Natural killer cell treated with Interleukin-12 subunit alpha and Interleukin-12 subunit beta and Interleukin-15 and Interleukin-18, amount 100 ng/mL, for 72 hours (primary cell): ENCODE measurements around the gene PRICKLE3. TPM values are rescaled to one million over a fixed set of nuclear protein-coding genes. Genes with fewer than 3 reads are reported as not detected.

Experiments used
- ATAC-seq, 2 donors: fragments of 150-1000 bp; cut with Tn5 transposase in 1 of 2; sonication (Bioruptor Pico), chemical (Tn5 transposase) in 1 of 2; 2 replicates each; pipeline ENCODE4 v1.10.0; 2021
- DNase-seq: peaks from one replicate; pipeline ENCODE4 v3.0.0; 2022; ENCODE audit warnings: low spot score
- H3K27ac Mint-ChIP-seq, 2 donors: 1 replicate in 1 of 2; 2 replicates in 1 of 2; pipeline ENCODE4 v1.8.0; 2022; ENCODE audit warnings: mixed read lengths in 2 of 2, mild to moderate bottlenecking in 1 of 2, moderate library complexity in 1 of 2
- H3K27me3 Mint-ChIP-seq, 2 donors: 1 replicate in 1 of 2; 2 replicates in 1 of 2; pipeline ENCODE4 v1.8.0; 2022; ENCODE audit warnings: mixed read lengths in 2 of 2
- H3K36me3 Mint-ChIP-seq: one replicate; pipeline ENCODE4 v1.8.0; 2022; ENCODE audit warnings: mixed read lengths
- H3K4me1 Mint-ChIP-seq, 2 donors: 1 replicate in 1 of 2; 2 replicates in 1 of 2; pipeline ENCODE4 v1.8.0; 2022; ENCODE audit warnings: low read depth in 2 of 2, mixed read lengths in 2 of 2, mild to moderate bottlenecking in 1 of 2
- H3K4me3 Mint-ChIP-seq: one replicate; pipeline ENCODE4 v1.8.0; 2022; ENCODE audit warnings: mixed read lengths
- H3K9me3 Mint-ChIP-seq: 2 replicates; pipeline ENCODE4 v1.8.0; 2022; ENCODE audit warnings: mixed read lengths
- total RNA-seq, 2 donors: library from RNA; stranded (reverse); gene quantifications; one replicate each; pipeline ENCODE4 v1.2.3, GENCODE V29; 2022

PRICKLE3 gene
- total RNA-seq, 2 donors from 2014 or later = 13.1 to 16.0 TPM

DNA sequence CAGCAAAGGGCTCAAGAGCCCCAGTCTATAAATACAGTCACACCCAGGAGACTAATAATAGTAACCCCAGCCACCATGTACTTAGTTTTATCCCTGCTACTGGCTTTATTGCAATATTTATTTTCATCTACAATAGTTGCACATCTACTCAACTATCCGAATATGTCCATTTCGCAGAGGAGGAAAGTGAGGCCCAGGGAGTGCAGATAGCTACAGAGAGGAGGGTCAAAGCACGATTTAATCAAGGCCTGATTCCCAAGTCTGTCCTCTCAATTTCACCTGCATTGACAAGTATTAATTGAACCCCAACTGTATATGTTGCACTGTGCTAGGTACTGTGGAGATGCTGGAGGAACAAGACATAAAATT, 18.4 kb downstream of the PRICKLE3 start:
- DNase-seq = no peak
- Mint-ChIP-seq H3K9me3 (no peaks in the 10 kb centered on the region), H3K27ac (peak overlapping the region; percentile 92 to 95), H3K4me3 (peak overlapping the region; percentile 94), H3K4me1 (peaks cover 29 to 31% of the 10 kb centered on the region in 2 donors), H3K36me3 (no peaks in the 10 kb centered on the region), H3K27me3 (no peaks in the 10 kb centered on the region)
- no peak for ATAC-seq

GRCh38 chrX:49166914-49167739, 19.0 kb downstream of the PRICKLE3 start:
- Mint-ChIP-seq H3K4me1 (peaks cover 27 to 31% of the 10 kb centered on the region in 2 donors), H3K27me3 (no peaks in the 10 kb centered on the region), H3K4me3 (peak overlapping the region; percentile 94), H3K36me3 (no peaks in the 10 kb centered on the region), H3K9me3 (no peaks in the 10 kb centered on the region), H3K27ac (peak overlapping the region; percentile 92 to 95)
- peak; percentile 56 to 62 for ATAC-seq
- DNase-seq = peak; percentile 83

- peak; percentile 69 for DNase-seq
- H3K27me3 Mint-ChIP-seq = no peaks in the 10 kb centered on the region
- ATAC-seq = peak; percentile 67 to 70
Measured at GRCh38 chrX:49165901-49166881, 20.0 kb downstream of the PRICKLE3 start.

GRCh38 chrX:49164589-49165360, 21.4 kb downstream of the PRICKLE3 start:
- Mint-ChIP-seq H3K36me3 (no peaks in the 10 kb centered on the region), H3K27me3 (no peaks in the 10 kb centered on the region), H3K27ac (peak overlapping the region; percentile 17 to 87), H3K4me3 (peak overlapping the region; percentile 85), H3K4me1 (peaks cover 27 to 31% of the 10 kb centered on the region in 2 donors), H3K9me3 (no peaks in the 10 kb centered on the region)
- ATAC-seq (no peak), DNase-seq (no peak)

More at GRCh38 chrX:49165901-49166881, 20.0 kb downstream of the PRICKLE3 start:
- peak overlapping the region; percentile 92 to 95 for H3K27ac Mint-ChIP-seq
- H3K4me3 Mint-ChIP-seq = peak overlapping the region; percentile 94
- no peaks in the 10 kb centered on the region for H3K36me3 Mint-ChIP-seq
- H3K9me3 Mint-ChIP-seq = no peaks in the 10 kb centered on the region
- H3K4me1 Mint-ChIP-seq = peaks cover 27 to 31% of the 10 kb centered on the region in 2 donors

DNA sequence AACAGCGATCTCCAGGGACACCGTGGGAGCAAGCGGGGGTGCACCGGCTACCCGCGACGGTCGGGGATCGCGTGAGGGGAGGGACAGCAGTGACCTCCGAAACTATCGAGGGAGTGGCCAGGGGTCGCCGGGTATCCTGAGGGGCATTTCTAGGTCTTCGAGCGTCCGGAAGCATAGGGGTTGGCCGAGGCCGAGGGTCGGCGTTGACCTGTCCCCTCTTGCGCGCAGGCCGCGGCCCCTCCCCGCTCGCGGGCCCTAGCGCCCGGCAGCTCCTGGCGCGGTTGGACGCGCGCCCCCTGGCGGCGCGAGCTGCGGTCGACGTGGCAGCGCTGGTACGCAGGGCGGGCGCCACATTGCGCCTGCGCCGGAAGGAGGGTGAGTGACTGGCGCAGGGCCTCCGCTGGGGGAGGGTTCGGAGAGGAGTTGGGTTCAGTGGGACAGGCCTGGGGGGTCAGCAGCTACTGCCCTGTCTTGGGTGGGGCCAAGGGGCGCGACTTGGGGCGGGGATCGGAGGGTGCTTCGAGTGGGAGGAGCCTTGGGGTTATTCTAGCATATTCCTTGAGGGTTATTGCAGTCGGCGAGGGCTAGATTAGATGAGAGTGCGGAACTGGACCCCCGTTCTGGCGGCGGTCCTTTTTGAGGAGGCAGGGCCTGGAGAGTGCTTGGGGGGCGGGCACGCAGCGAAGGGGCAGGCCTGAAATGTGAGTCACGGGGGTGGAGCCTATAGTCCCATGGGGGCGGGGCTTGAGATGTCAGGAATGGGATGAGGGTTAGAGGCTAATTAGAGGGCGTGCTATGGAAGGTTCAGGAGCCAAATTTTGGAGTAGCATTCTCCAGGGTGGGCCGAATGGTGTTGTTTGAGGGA, 22.4 kb downstream of the PRICKLE3 start:
- Mint-ChIP-seq H3K27ac (peak overlapping the region; percentile 38 to 87), H3K36me3 (no peaks in the 10 kb centered on the region), H3K27me3 (no peaks in the 10 kb centered on the region), H3K4me3 (peak overlapping the region; percentile 85), H3K4me1 (peaks cover 27 to 31% of the 10 kb centered on the region in 2 donors), H3K9me3 (no peaks in the 10 kb centered on the region)
- peak; percentile 88 for DNase-seq
- peak; percentile 80 to 87 for ATAC-seq

- no peak for DNase-seq
- H3K4me1 Mint-ChIP-seq = peaks cover 24 to 27% of the 10 kb centered on the region in 2 donors
- H3K36me3 Mint-ChIP-seq = no peaks in the 10 kb centered on the region
- peak within 1 kb of the TSS; percentile 85 for H3K4me3 Mint-ChIP-seq
- ATAC-seq = no peak
- no peaks in the 10 kb centered on the region for H3K27me3 Mint-ChIP-seq
- H3K9me3 Mint-ChIP-seq = no peaks in the 10 kb centered on the region
- H3K27ac Mint-ChIP-seq = peak within 1 kb of the TSS; percentile 38 to 87
Measured at GRCh38 chrX:49162620-49163019, 23.6 kb downstream of the PRICKLE3 start, which contains the start of gene MAGIX. MAGIX (plus strand) TSS chrX:49162758; CDS start chrX:49162890, 132 bp downstream.

DNA sequence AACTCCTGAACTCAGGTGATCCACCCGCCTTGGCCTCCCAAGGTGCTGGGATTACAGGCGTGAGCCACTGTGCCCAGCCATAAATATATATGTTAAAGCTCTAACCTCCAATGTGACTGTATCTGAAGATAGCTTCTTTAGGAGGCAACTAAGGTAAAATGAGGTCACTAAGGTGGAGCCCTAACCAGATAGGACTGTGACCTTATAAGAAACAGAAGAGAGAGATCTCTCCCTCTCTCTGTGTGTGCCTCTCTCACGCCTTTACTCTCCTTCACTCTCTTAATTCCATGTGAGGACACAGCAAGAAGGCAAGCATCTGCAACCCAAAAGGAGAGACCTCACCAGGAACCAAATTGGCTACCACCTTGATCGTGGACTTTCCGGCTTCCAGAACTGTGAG, 24.5 kb downstream of the PRICKLE3 start:
- H3K27ac Mint-ChIP-seq = no peak overlapping the region
- H3K36me3 Mint-ChIP-seq = no peaks in the 10 kb centered on the region
- DNase-seq (no peak), ATAC-seq (no peak)
- H3K4me1 Mint-ChIP-seq = peaks cover 16 to 18% of the 10 kb centered on the region in 2 donors
- H3K4me3 Mint-ChIP-seq = no peak overlapping the region
- H3K9me3 Mint-ChIP-seq = no peaks in the 10 kb centered on the region
- H3K27me3 Mint-ChIP-seq = no peaks in the 10 kb centered on the region

DNA sequence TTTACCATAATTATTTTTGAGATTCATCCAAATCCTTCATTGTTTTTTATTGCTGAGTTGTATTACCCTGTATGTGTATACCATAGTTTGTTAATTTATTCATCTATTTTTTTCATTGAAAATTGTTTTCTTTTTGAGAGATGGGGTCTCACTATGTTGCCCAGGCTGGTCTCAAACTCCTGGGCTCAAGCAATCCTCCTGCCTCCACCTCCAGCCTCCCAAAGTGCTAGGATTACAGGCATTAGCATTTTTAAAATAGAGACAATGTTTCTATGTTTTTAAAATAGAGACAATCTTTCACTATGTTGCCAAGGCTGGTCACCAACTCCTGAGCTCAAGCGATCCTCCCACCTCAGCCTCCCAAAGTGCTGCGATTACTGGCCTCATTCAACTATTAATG, 25.3 kb downstream of the PRICKLE3 start:
- ATAC-seq (no peak), DNase-seq (no peak)
- peaks cover 17 to 22% of the 10 kb centered on the region in 2 donors for H3K4me1 Mint-ChIP-seq
- H3K27ac Mint-ChIP-seq = no peak overlapping the region
- no peaks in the 10 kb centered on the region for H3K36me3 Mint-ChIP-seq
- H3K27me3 Mint-ChIP-seq = no peaks in the 10 kb centered on the region
- H3K4me3 Mint-ChIP-seq = no peak overlapping the region
- H3K9me3 Mint-ChIP-seq = no peaks in the 10 kb centered on the region

DNA sequence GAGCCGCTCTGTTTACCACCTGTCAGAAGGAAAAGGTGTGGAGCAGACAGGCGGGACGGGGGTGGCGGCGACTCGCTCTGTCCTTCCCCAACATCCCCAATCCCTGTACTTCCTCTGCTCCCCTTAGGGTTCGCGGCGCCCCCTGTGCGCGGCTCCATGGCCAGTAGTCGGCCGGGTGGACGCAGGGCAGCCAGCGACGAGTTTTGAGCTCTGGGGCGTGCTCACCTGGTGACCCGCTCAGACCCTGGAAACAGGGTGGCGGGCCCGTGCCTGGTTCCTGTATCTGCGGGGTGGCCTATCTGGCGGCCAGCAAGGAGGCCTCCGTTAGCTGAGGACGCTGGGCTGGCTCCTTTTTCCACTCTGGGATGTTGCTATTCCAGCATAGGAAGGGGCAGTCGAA, 29.0 kb downstream of the PRICKLE3 start:
- DNase-seq (no peak), ATAC-seq (no peak)
- Mint-ChIP-seq H3K27ac (no peak overlapping the region), H3K4me1 (peaks cover 17 to 20% of the 10 kb centered on the region in 2 donors), H3K27me3 (no peaks in the 10 kb centered on the region), H3K36me3 (no peaks in the 10 kb centered on the region), H3K9me3 (no peaks in the 10 kb centered on the region), H3K4me3 (no peak overlapping the region)

GRCh38 chrX:49155900-49156837, 30.0 kb downstream of the PRICKLE3 start:
- Mint-ChIP-seq H3K36me3 (no peaks in the 10 kb centered on the region), H3K27me3 (no peaks in the 10 kb centered on the region), H3K4me1 (peaks cover 17 to 20% of the 10 kb centered on the region in 2 donors), H3K9me3 (no peaks in the 10 kb centered on the region), H3K4me3 (peak overlapping the region; percentile 91), H3K27ac (peak overlapping the region; percentile 81 to 83)
- DNase-seq (peak; percentile 90), ATAC-seq (peak; percentile 96)

- Mint-ChIP-seq H3K36me3 (no peaks in the 10 kb centered on the region), H3K4me1 (peaks cover 17 to 20% of the 10 kb centered on the region in 2 donors), H3K4me3 (peak overlapping the region; percentile 91), H3K27ac (peak overlapping the region; percentile 81 to 83), H3K27me3 (no peaks in the 10 kb centered on the region), H3K9me3 (no peaks in the 10 kb centered on the region)
- no peak for DNase-seq
- no peak for ATAC-seq
Measured at GRCh38 chrX:49155243-49155899, 30.8 kb downstream of the PRICKLE3 start.
